ENCODE measurements around the gene SMIM43. TPM values are rescaled to one million over a fixed set of nuclear protein-coding genes. Genes with fewer than 3 reads are reported as not detected.
"Not testable (repeated sequence)": the region's sequence is repeated elsewhere in the genome, so short reads cannot be mapped to it uniquely, and the experiment has no call there.

SMIM43 gene
- polyA plus RNA-seq, 1 donor (not counting 4 experiments of a cell fraction or from before 2014, with no cell fraction given): 0.03 TPM

DNA sequence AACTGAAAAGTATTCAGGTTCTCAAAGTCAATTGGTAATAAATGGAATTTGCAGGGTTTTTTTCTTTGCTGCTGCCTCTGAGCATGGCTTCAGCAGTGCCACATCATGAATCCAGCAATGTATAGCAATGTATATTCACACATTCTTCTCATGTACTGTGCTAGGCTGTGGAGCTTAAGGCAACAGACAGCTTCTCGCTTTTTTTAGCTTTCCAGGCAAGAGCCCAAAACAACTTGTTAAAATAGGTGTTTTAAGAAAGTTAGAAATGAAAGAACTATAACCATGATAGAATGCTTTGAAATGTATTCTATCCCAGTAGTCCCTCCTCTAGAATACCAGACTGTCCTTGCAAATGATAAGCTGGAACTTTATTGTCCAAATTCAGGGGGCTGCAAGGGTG, 30.4 kb downstream of the SMIM43 start:
- dilution Hi-C loops (cut with MboI; ENCODE audit: extremely low pct_ligation_motif_present, low sequenced_read_pairs): loop anchor here (10.0 kb wide), 1 partner anchor 70 kb away; no protein-coding TSS in a partner anchor
- Histone ChIP-seq H3K4me2 (ENCODE audit: control insufficient read depth, extremely low read depth, insufficient read depth, low read depth, low read length) (no peak overlapping the region), H3K4me3 (ENCODE audit: control insufficient read depth in 2 of 3, extremely low read depth in 1 of 3, insufficient read depth in 2 of 3, low read depth in 1 of 3, low read length in 3 of 3) (no peak overlapping the region), H3K9me1 (ENCODE audit: control insufficient read depth, extremely low read depth, insufficient read depth, low read length) (no peaks in the 10 kb centered on the region), H3K27me3 (ENCODE audit: control insufficient read depth, extremely low read depth, insufficient read depth, low read length) (no peaks in the 10 kb centered on the region), H3K9ac (ENCODE audit: control insufficient read depth, extremely low read depth, insufficient read depth, low read length) (no peak overlapping the region), H3K36me3 (ENCODE audit: control insufficient read depth in 2 of 2, extremely low read depth in 1 of 2, insufficient read depth in 2 of 2, low read length in 2 of 2) (no peaks in the 10 kb centered on the region), H2AFZ (ENCODE audit: control insufficient read depth, low read length) (no peak overlapping the region), H3K79me2 (ENCODE audit: control insufficient read depth, insufficient read depth, low read length) (no peaks in the 10 kb centered on the region), H3K9me3 (ENCODE audit: control insufficient read depth, low read depth, low read length) (no peaks in the 10 kb centered on the region), H3K27ac (ENCODE audit: control insufficient read depth, insufficient read depth, low read length) (no peak overlapping the region), H4K20me1 (ENCODE audit: control insufficient read depth, extremely low read depth, insufficient read depth, low read length) (no peaks in the 10 kb centered on the region), H3K4me1 (ENCODE audit: control insufficient read depth, extremely low read depth, insufficient read depth, low read length) (no peaks in the 10 kb centered on the region)
- DNase-seq (ENCODE audit: low read depth, low spot score) (no peak), FAIRE-seq (no peak)
- TF ChIP-seq, protein P1, sequence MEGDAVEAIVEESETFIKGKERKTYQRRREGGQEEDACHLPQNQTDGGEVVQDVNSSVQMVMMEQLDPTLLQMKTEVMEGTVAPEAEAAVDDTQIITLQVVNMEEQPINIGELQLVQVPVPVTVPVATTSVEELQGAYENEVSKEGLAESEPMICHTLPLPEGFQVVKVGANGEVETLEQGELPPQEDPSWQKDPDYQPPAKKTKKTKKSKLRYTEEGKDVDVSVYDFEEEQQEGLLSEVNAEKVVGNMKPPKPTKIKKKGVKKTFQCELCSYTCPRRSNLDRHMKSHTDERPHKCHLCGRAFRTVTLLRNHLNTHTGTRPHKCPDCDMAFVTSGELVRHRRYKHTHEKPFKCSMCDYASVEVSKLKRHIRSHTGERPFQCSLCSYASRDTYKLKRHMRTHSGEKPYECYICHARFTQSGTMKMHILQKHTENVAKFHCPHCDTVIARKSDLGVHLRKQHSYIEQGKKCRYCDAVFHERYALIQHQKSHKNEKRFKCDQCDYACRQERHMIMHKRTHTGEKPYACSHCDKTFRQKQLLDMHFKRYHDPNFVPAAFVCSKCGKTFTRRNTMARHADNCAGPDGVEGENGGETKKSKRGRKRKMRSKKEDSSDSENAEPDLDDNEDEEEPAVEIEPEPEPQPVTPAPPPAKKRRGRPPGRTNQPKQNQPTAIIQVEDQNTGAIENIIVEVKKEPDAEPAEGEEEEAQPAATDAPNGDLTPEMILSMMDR (optimal IDR thresholded peaks at IDR 0.05 in 1 of 3, IDR thresholded peaks at IDR 0.05 in 1 of 3, conservative IDR thresholded peaks at IDR 0.05 in 1 of 3; ENCODE audit: extremely low read depth in 1 of 3, insufficient read depth in 2 of 3, low read length in 3 of 3): no peak
- TF ChIP-seq EZH2 (IDR thresholded peaks at IDR 0.05; ENCODE audit: low read length): no peak

GRCh38 chr4:121733942-121734341, 31.0 kb downstream of the SMIM43 start:
- dilution Hi-C loops (cut with MboI; ENCODE audit: extremely low pct_ligation_motif_present, low sequenced_read_pairs): loop anchor here (10.0 kb wide), 1 partner anchor 69 kb away; no protein-coding TSS in a partner anchor
- H3K79me2 ChIP-seq (ENCODE audit: control insufficient read depth, insufficient read depth, low read length): no peaks in the 10 kb centered on the region
- no peaks in the 10 kb centered on the region for H3K9me1 ChIP-seq (ENCODE audit: control insufficient read depth, extremely low read depth, insufficient read depth, low read length)
- peaks cover 2% of the 10 kb centered on the region for H3K4me1 ChIP-seq (ENCODE audit: control insufficient read depth, extremely low read depth, insufficient read depth, low read length)
- no peaks in the 10 kb centered on the region for H3K9me3 ChIP-seq (ENCODE audit: control insufficient read depth, low read depth, low read length)
- TF ChIP-seq, protein P1 (optimal IDR thresholded peaks at IDR 0.05 in 1 of 3, IDR thresholded peaks at IDR 0.05 in 1 of 3, conservative IDR thresholded peaks at IDR 0.05 in 1 of 3; ENCODE audit: extremely low read depth in 1 of 3, insufficient read depth in 2 of 3, low read length in 3 of 3): no peak
- TF ChIP-seq EZH2 (IDR thresholded peaks at IDR 0.05; ENCODE audit: low read length): no peak
- H3K36me3 ChIP-seq (ENCODE audit: control insufficient read depth in 2 of 2, extremely low read depth in 1 of 2, insufficient read depth in 2 of 2, low read length in 2 of 2): no peaks in the 10 kb centered on the region
- H3K27ac ChIP-seq (ENCODE audit: control insufficient read depth, insufficient read depth, low read length): no peak overlapping the region
- no peak overlapping the region for H2AFZ ChIP-seq (ENCODE audit: control insufficient read depth, low read length)
- no peak for DNase-seq (ENCODE audit: low read depth, low spot score)
- no peaks in the 10 kb centered on the region for H4K20me1 ChIP-seq (ENCODE audit: control insufficient read depth, extremely low read depth, insufficient read depth, low read length)
- H3K4me3 ChIP-seq (ENCODE audit: control insufficient read depth in 2 of 3, extremely low read depth in 1 of 3, insufficient read depth in 2 of 3, low read depth in 1 of 3, low read length in 3 of 3): no peak overlapping the region
- H3K27me3 ChIP-seq (ENCODE audit: control insufficient read depth, extremely low read depth, insufficient read depth, low read length): no peaks in the 10 kb centered on the region
- H3K4me2 ChIP-seq (ENCODE audit: control insufficient read depth, extremely low read depth, insufficient read depth, low read depth, low read length): no peak overlapping the region
- H3K9ac ChIP-seq (ENCODE audit: control insufficient read depth, extremely low read depth, insufficient read depth, low read length): no peak overlapping the region
- FAIRE-seq: no peak

GRCh38 chr4:121729753-121730152, 35.2 kb downstream of the SMIM43 start:
- not testable (repeated sequence) for H3K4me2 ChIP-seq (ENCODE audit: control insufficient read depth, extremely low read depth, insufficient read depth, low read depth, low read length); H3K36me3 ChIP-seq (ENCODE audit: control insufficient read depth in 2 of 2, extremely low read depth in 1 of 2, insufficient read depth in 2 of 2, low read length in 2 of 2); H2AFZ ChIP-seq (ENCODE audit: control insufficient read depth, low read length); H3K9me3 ChIP-seq (ENCODE audit: control insufficient read depth, low read depth, low read length); H3K9ac ChIP-seq (ENCODE audit: control insufficient read depth, extremely low read depth, insufficient read depth, low read length); H3K27ac ChIP-seq (ENCODE audit: control insufficient read depth, insufficient read depth, low read length); FAIRE-seq; H3K9me1 ChIP-seq (ENCODE audit: control insufficient read depth, extremely low read depth, insufficient read depth, low read length); H3K79me2 ChIP-seq (ENCODE audit: control insufficient read depth, insufficient read depth, low read length); H3K27me3 ChIP-seq (ENCODE audit: control insufficient read depth, extremely low read depth, insufficient read depth, low read length); H3K4me3 ChIP-seq (ENCODE audit: control insufficient read depth in 2 of 3, extremely low read depth in 1 of 3, insufficient read depth in 2 of 3, low read depth in 1 of 3, low read length in 3 of 3); DNase-seq (ENCODE audit: low read depth, low spot score); H4K20me1 ChIP-seq (ENCODE audit: control insufficient read depth, extremely low read depth, insufficient read depth, low read length)
- peaks cover 19% of the 10 kb centered on the region for H3K4me1 ChIP-seq (ENCODE audit: control insufficient read depth, extremely low read depth, insufficient read depth, low read length)
- dilution Hi-C loops (cut with MboI; ENCODE audit: extremely low pct_ligation_motif_present, low sequenced_read_pairs): loop anchor here (10.0 kb wide), 1 partner anchor 65 kb away; no protein-coding TSS in a partner anchor

Measured in keratinocyte (primary cell).